CD8-positive, alpha-beta memory T cell (primary cell): ENCODE measurements around the gene CD79B. TPM values are rescaled to one million over a fixed set of nuclear protein-coding genes. Genes with fewer than 3 reads are reported as not detected.

Source experiments
- CTCF ChIA-PET: fragments of 350-600 bp; sonication (Branson Sonifier 250); formaldehyde crosslinking; loops from one replicate; lab custom pipeline; 2021; ENCODE audit warnings: antibody characterized with exemption; lab: Charles Lee
- POLR2A ChIA-PET: fragments of 350-600 bp; sonication (Branson Sonifier 250); formaldehyde crosslinking; loops from one replicate; lab custom pipeline; 2021; ENCODE audit warnings: antibody characterized with exemption; lab: Charles Lee
- DNase-seq, 5 donors: peaks; one replicate each; pipeline versions ENCODE4 v3.0.0 to v3.0.0-alpha.2; 2020 to 2022; ENCODE audit warnings: mixed read lengths in 1 of 5
- H3K27ac ChIP-seq: one replicate; pipeline ENCODE4 v1.7.0; 2013; ENCODE audit warnings: low read depth, mild to moderate bottlenecking, low read length, moderate library complexity
- H3K27me3 ChIP-seq: 2 replicates; pipeline ENCODE4 v1.7.0; 2013; ENCODE audit warnings: low read length, mild to moderate bottlenecking; ENCODE audit not compliant: insufficient read depth, poor library complexity, severe bottlenecking
- H3K36me3 ChIP-seq: 2 replicates; pipeline ENCODE4 v1.7.0; 2013; ENCODE audit warnings: mild to moderate bottlenecking, low read length, moderate library complexity; ENCODE audit not compliant: insufficient read depth
- H3K4me1 ChIP-seq: 2 replicates; pipeline ENCODE4 v1.7.0; 2013; ENCODE audit warnings: mild to moderate bottlenecking, low read length, moderate library complexity; ENCODE audit not compliant: insufficient read depth
- H3K4me3 ChIP-seq: 2 replicates; pipeline ENCODE4 v1.7.0; 2013; ENCODE audit warnings: mild to moderate bottlenecking, low read length
- H3K9me3 ChIP-seq: 2 replicates; pipeline ENCODE4 v1.7.0; 2013; ENCODE audit warnings: mild to moderate bottlenecking, low read length
- H3K27ac Mint-ChIP-seq, 8 donors: one replicate each; pipeline ENCODE4 v1.8.0; 2020 to 2021; ENCODE audit warnings: mixed read lengths in 8 of 8, mild to moderate bottlenecking in 6 of 8, inconsistent platforms in 3 of 8, moderate library complexity in 3 of 8
- H3K27me3 Mint-ChIP-seq, 2 donors: one replicate each; pipeline ENCODE4 v1.8.0; 2020 to 2021; ENCODE audit warnings: mixed read lengths in 2 of 2, mild to moderate bottlenecking in 1 of 2, moderate library complexity in 1 of 2
- H3K36me3 Mint-ChIP-seq, 3 donors: one replicate each; pipeline ENCODE4 v1.8.0; 2020 to 2021; ENCODE audit warnings: mixed read lengths in 3 of 3, inconsistent platforms in 1 of 3, mild to moderate bottlenecking in 1 of 3
- H3K4me1 Mint-ChIP-seq, 3 donors: one replicate each; pipeline ENCODE4 v1.8.0; 2020 to 2021; ENCODE audit warnings: mixed read lengths in 3 of 3, inconsistent platforms in 1 of 3, mild to moderate bottlenecking in 1 of 3
- H3K4me3 Mint-ChIP-seq, 7 donors: one replicate each; pipeline ENCODE4 v1.8.0; 2020 to 2021; ENCODE audit warnings: mixed read lengths in 7 of 7, mild to moderate bottlenecking in 6 of 7, moderate library complexity in 4 of 7, inconsistent platforms in 2 of 7
- H3K9me3 Mint-ChIP-seq, 5 donors: one replicate each; pipeline ENCODE4 v1.8.0; 2020 to 2022; ENCODE audit warnings: mixed read lengths in 5 of 5, mild to moderate bottlenecking in 3 of 5, moderate library complexity in 2 of 5, inconsistent platforms in 1 of 5
- polyA plus RNA-seq: library from polyadenylated mRNA; unstranded; fragments of 300-500 nt; fragmentation: Illumina TruSeq; gene quantifications from one replicate; pipeline ENCODE4 v1.2.3, GENCODE V29; 2021
- total RNA-seq, 2 experiments: library from RNA; stranded (reverse); gene quantifications; one replicate each; pipeline ENCODE4 v1.2.3, GENCODE V29; 2021

The CD79B gene
- total and polyA plus RNA-seq, 3 experiments from 2014 or later: 18.1 to 36.9 (median 22.2) TPM

- Histone ChIP-seq H3K36me3 (no peaks in the 10 kb centered on the region), H3K4me1 (peaks cover 23% of the 10 kb centered on the region), H3K9me3 (no peaks in the 10 kb centered on the region), H3K4me3 (no peak overlapping the region), H3K27me3 (no peaks in the 10 kb centered on the region), H3K27ac (no peak overlapping the region)
- ChIA-PET CTCF (interaction anchor here (1.8 kb wide), 1 partner anchor 24 kb away, joined by 4 read pairs; no protein-coding TSS in a partner anchor), POLR2A (no interaction called here)
- no peaks in the 10 kb centered on the region for H3K27me3 Mint-ChIP-seq
- no peak overlapping the region for H3K4me3 Mint-ChIP-seq
- H3K27ac Mint-ChIP-seq: no peak overlapping the region
- no peak for DNase-seq
- no peaks in the 10 kb centered on the region for H3K36me3 Mint-ChIP-seq
- peaks cover 15 to 35% (median 24%) of the 10 kb centered on the region in 3 donors for H3K4me1 Mint-ChIP-seq
- H3K9me3 Mint-ChIP-seq: peaks cover 0 to 2% (median 0%) of the 10 kb centered on the region in 5 donors
Measured at GRCh38 chr17:63943745-63944144, 11.6 kb upstream of the CD79B start.

GRCh38 chr17:63942309-63942985 is 10.3 kb upstream of the CD79B start:
- no peak for DNase-seq
- H3K4me1 ChIP-seq: peaks cover 22% of the 10 kb centered on the region
- no peak overlapping the region for H3K4me3 Mint-ChIP-seq
- peaks cover 15 to 35% (median 25%) of the 10 kb centered on the region in 3 donors for H3K4me1 Mint-ChIP-seq
- no peaks in the 10 kb centered on the region for H3K36me3 ChIP-seq
- ChIA-PET CTCF (interaction anchor here (1.8 kb wide), 2 partner anchors 22 to 191 kb away, joined by 4 to 5 read pairs; no protein-coding TSS in a partner anchor), POLR2A (no interaction called here)
- H3K4me3 ChIP-seq: no peak overlapping the region
- H3K27me3 Mint-ChIP-seq: no peaks in the 10 kb centered on the region
- no peaks in the 10 kb centered on the region for H3K9me3 ChIP-seq
- peak overlapping the region in 1 of 8 donors; percentile 66 for H3K27ac Mint-ChIP-seq
- no peaks in the 10 kb centered on the region for H3K36me3 Mint-ChIP-seq
- H3K27me3 ChIP-seq: no peaks in the 10 kb centered on the region
- H3K27ac ChIP-seq: no peak overlapping the region
- H3K9me3 Mint-ChIP-seq: peaks cover 0 to 2% (median 0%) of the 10 kb centered on the region in 5 donors

GRCh38 chr17:63941751-63942150 is 9.6 kb upstream of the CD79B start:
- H3K27ac ChIP-seq: no peak overlapping the region
- POLR2A ChIA-PET: no interaction called here

GRCh38 chr17:63941162-63941561 is 9.0 kb upstream of the CD79B start:
- Histone ChIP-seq H3K27ac (no peak overlapping the region), H3K36me3 (no peaks in the 10 kb centered on the region), H3K9me3 (no peaks in the 10 kb centered on the region), H3K27me3 (no peaks in the 10 kb centered on the region), H3K4me1 (peaks cover 9% of the 10 kb centered on the region), H3K4me3 (no peak overlapping the region)
- H3K4me1 Mint-ChIP-seq: peaks cover 9 to 23% (median 19%) of the 10 kb centered on the region in 3 donors
- H3K4me3 Mint-ChIP-seq: no peak overlapping the region
- H3K27me3 Mint-ChIP-seq: peaks cover 0 to 3% of the 10 kb centered on the region in 2 donors
- ChIA-PET POLR2A (no interaction called here), CTCF (interaction anchor here (1.2 to 1.9 kb wide), 2 partner anchors 22 to 88 kb away, joined by 4 to 6 read pairs; partner anchors contain the start of gene GH1)
- H3K27ac Mint-ChIP-seq: no peak overlapping the region
- DNase-seq: no peak
- H3K9me3 Mint-ChIP-seq: peaks cover 0 to 2% (median 0%) of the 10 kb centered on the region in 5 donors
- H3K36me3 Mint-ChIP-seq: no peaks in the 10 kb centered on the region

More at GRCh38 chr17:63941751-63942150, 9.6 kb upstream of the CD79B start:
- no peak overlapping the region for H3K4me3 Mint-ChIP-seq
- H3K9me3 Mint-ChIP-seq: peaks cover 0 to 2% (median 0%) of the 10 kb centered on the region in 5 donors
- H3K36me3 Mint-ChIP-seq: no peaks in the 10 kb centered on the region
- Histone ChIP-seq H3K27me3 (no peaks in the 10 kb centered on the region), H3K36me3 (no peaks in the 10 kb centered on the region), H3K4me1 (peaks cover 15% of the 10 kb centered on the region), H3K4me3 (no peak overlapping the region), H3K9me3 (no peaks in the 10 kb centered on the region)
- H3K27me3 Mint-ChIP-seq: peaks cover 0 to 3% of the 10 kb centered on the region in 2 donors
- H3K27ac Mint-ChIP-seq: no peak overlapping the region
- DNase-seq: no peak
- CTCF ChIA-PET: interaction anchor here (1.8 kb wide), 1 partner anchor 192 kb away, joined by 5 read pairs; no protein-coding TSS in a partner anchor
- H3K4me1 Mint-ChIP-seq: peaks cover 14 to 29% (median 24%) of the 10 kb centered on the region in 3 donors

GRCh38 chr17:63940584-63940983 is 8.5 kb upstream of the CD79B start:
- no peaks in the 10 kb centered on the region for H3K27me3 ChIP-seq
- Mint-ChIP-seq H3K4me3 (no peak overlapping the region), H3K36me3 (no peaks in the 10 kb centered on the region), H3K9me3 (peaks cover 0 to 2% (median 0%) of the 10 kb centered on the region in 5 donors), H3K4me1 (peaks cover 5 to 17% (median 15%) of the 10 kb centered on the region in 3 donors), H3K27ac (no peak overlapping the region), H3K27me3 (peaks cover 0 to 3% of the 10 kb centered on the region in 2 donors)
- no peak overlapping the region for H3K4me3 ChIP-seq
- no peaks in the 10 kb centered on the region for H3K36me3 ChIP-seq
- H3K27ac ChIP-seq: no peak overlapping the region
- peaks cover 4% of the 10 kb centered on the region for H3K4me1 ChIP-seq
- no peak for DNase-seq
- CTCF ChIA-PET: interaction anchor here (1.2 to 1.9 kb wide), 2 partner anchors 22 to 88 kb away, joined by 4 to 6 read pairs; partner anchors contain the start of gene GH1
- POLR2A ChIA-PET: no interaction called here
- H3K9me3 ChIP-seq: no peaks in the 10 kb centered on the region

- ChIA-PET CTCF (interaction anchor here (1.0 to 1.9 kb wide), 4 partner anchors 18 to 194 kb away, joined by 3 to 6 read pairs (median 4); partner anchors contain the start of gene GH1), POLR2A (no interaction called here)
- no peak for DNase-seq
- Histone ChIP-seq H3K4me3 (no peak overlapping the region), H3K27me3 (no peaks in the 10 kb centered on the region), H3K36me3 (no peaks in the 10 kb centered on the region), H3K27ac (no peak overlapping the region), H3K4me1 (no peaks in the 10 kb centered on the region), H3K9me3 (no peaks in the 10 kb centered on the region)
- Mint-ChIP-seq H3K9me3 (peaks cover 0 to 2% (median 0%) of the 10 kb centered on the region in 5 donors), H3K4me3 (no peak overlapping the region), H3K4me1 (peaks cover 0 to 10% (median 10%) of the 10 kb centered on the region in 3 donors), H3K27me3 (peaks cover 0 to 3% of the 10 kb centered on the region in 2 donors), H3K27ac (no peak overlapping the region), H3K36me3 (no peaks in the 10 kb centered on the region)
Measured at GRCh38 chr17:63939884-63940283, 7.8 kb upstream of the CD79B start.

- Histone ChIP-seq H3K27ac (no peak overlapping the region), H3K9me3 (no peaks in the 10 kb centered on the region), H3K36me3 (no peaks in the 10 kb centered on the region), H3K4me3 (no peak overlapping the region), H3K27me3 (no peaks in the 10 kb centered on the region), H3K4me1 (no peaks in the 10 kb centered on the region)
- DNase-seq: no peak
- H3K36me3 Mint-ChIP-seq: no peaks in the 10 kb centered on the region
- H3K9me3 Mint-ChIP-seq: peaks cover 0 to 2% (median 0%) of the 10 kb centered on the region in 5 donors
- peaks cover 0 to 10% (median 9%) of the 10 kb centered on the region in 3 donors for H3K4me1 Mint-ChIP-seq
- H3K27ac Mint-ChIP-seq: peak overlapping the region in 2 of 8 donors; percentile 26 to 27
- H3K4me3 Mint-ChIP-seq: no peak overlapping the region
- peaks cover 0 to 3% of the 10 kb centered on the region in 2 donors for H3K27me3 Mint-ChIP-seq
- ChIA-PET CTCF (interaction anchor here (1.0 to 1.9 kb wide), 3 partner anchors 19 to 194 kb away, joined by 3 to 6 read pairs (median 3); partner anchors contain the start of gene GH1), POLR2A (no interaction called here)
Measured at GRCh38 chr17:63939401-63939800, 7.3 kb upstream of the CD79B start.

GRCh38 chr17:63937920-63938319 is 5.8 kb upstream of the CD79B start:
- Mint-ChIP-seq H3K9me3 (peaks cover 0 to 2% (median 0%) of the 10 kb centered on the region in 5 donors), H3K4me1 (peaks cover 1 to 11% (median 11%) of the 10 kb centered on the region in 3 donors)
- peaks cover under 1% of the 10 kb centered on the region for H3K4me1 ChIP-seq

More at GRCh38 chr17:63937920-63938319, 5.8 kb upstream of the CD79B start:
- H3K4me3 ChIP-seq: no peak overlapping the region
- no peak for DNase-seq
- no peaks in the 10 kb centered on the region for H3K9me3 ChIP-seq
- ChIA-PET CTCF (no interaction called here), POLR2A (no interaction called here)
- H3K36me3 ChIP-seq: no peaks in the 10 kb centered on the region
- H3K27ac ChIP-seq: no peak overlapping the region
- peaks cover 0 to 3% of the 10 kb centered on the region in 2 donors for H3K27me3 Mint-ChIP-seq
- no peak overlapping the region for H3K27ac Mint-ChIP-seq
- no peaks in the 10 kb centered on the region for H3K36me3 Mint-ChIP-seq
- H3K27me3 ChIP-seq: no peaks in the 10 kb centered on the region
- no peak overlapping the region for H3K4me3 Mint-ChIP-seq
